Coronary artery (tissue), 2 donors: ENCODE results near the gene MED22.
"Not testable (repeated sequence)": the region's sequence is repeated elsewhere in the genome, so short reads cannot be mapped to it uniquely, and the experiment has no call there.

Experiments used
- DNase-seq: peaks from one replicate; pipeline ENCODE4 v3.0.0-alpha.2; 2017; ENCODE audit warnings: low spot score
- H3K27ac ChIP-seq, 2 donors: fragments of 200-600 bp; sonication (generic); one replicate each; pipeline ENCODE4 v1.5.1; 2016 to 2019
- H3K4me3 ChIP-seq: fragments of 200-600 bp; sonication (generic); 2 replicates; pipeline ENCODE4 v1.5.1; 2016; ENCODE audit warnings: mild to moderate bottlenecking, moderate library complexity
- CTCF ChIP-seq: fragments of 200-600 bp; sonication (generic); IDR thresholded peaks from one replicate; pipeline ENCODE4 v1.5.1; 2019; ENCODE audit warnings: antibody characterized with exemption

Gene MED22

DNA sequence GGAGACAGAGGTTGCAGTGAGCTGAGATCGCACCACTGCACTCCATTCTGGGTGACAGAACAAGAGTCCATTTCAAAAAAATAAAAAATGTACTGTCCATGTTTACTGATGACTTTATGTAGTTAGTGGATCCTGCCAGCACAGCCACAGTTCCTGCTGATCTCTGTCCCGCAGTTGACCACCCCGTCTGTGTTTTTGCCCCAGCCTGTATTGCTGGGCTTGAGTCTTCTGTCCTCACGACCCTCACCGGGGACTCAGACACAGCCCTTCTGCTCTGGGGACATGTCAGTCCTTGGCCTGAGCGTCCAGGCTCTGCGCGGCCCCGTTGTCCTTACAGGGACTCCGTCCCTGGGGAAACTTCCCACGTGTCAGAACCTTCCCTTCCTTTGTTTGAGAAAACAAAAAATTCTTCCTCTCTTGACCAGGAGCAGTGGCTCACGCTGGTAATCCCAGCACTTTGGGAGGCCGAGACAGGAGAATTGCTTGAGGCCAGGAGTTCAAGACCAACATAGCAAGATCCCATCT lies 26.5 kb downstream of the MED22 start:
- no peak for TF ChIP-seq CTCF
- no peak overlapping the region for H3K4me3 ChIP-seq
- DNase-seq, result no peak
- H3K27ac ChIP-seq, result no peak overlapping the region

GRCh38 chr9:133320421-133320881 lies 27.5 kb downstream of the MED22 start:
- Histone ChIP-seq H3K27ac (no peak overlapping the region), H3K4me3 (no peak overlapping the region)
- DNase-seq, result no peak
- TF ChIP-seq CTCF, result no peak

- not testable (repeated sequence) for DNase-seq, H3K27ac ChIP-seq, H3K4me3 ChIP-seq
These were observed 30.4 kb downstream of the MED22 start for GRCh38 chr9:133317551-133317950.

- DNase-seq, result no peak
- no peak overlapping the region for H3K27ac ChIP-seq
These were observed 31.9 kb downstream of the MED22 start for GRCh38 chr9:133315997-133316396.

GRCh38 chr9:133309608-133310007 lies 38.3 kb downstream of the MED22 start:
- TF ChIP-seq CTCF, result no peak
- no peak for DNase-seq
- Histone ChIP-seq H3K4me3 (no peak overlapping the region), H3K27ac (no peak overlapping the region)

More at GRCh38 chr9:133315997-133316396, 31.9 kb downstream of the MED22 start:
- no peak for TF ChIP-seq CTCF
- H3K4me3 ChIP-seq, result no peak overlapping the region

DNA sequence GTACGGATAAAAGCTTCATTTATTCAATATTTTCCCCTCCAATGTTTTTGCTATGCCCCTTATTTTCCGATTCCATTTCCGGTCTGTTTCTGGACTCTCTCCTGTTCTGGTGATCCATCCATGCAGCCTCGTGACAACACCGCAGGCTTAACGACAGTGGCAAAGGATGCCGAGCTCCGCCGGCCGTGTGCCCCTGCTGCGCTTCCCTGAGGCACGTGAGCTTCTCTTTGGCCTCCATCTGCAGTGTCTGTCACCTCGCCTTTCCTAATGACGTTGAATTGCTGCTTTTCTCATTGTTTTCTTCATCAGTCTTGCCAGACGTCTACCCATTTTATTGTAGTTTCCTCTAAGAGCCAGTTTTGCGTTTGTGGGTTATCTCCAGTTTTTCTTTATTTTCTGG lies 40.6 kb downstream of the MED22 start:
- Histone ChIP-seq H3K4me3 (no peak overlapping the region), H3K27ac (no peak overlapping the region)
- no peak for DNase-seq
- TF ChIP-seq CTCF, result no peak

- no peak for DNase-seq
These were observed 41.4 kb downstream of the MED22 start for GRCh38 chr9:133306242-133307204.

More at GRCh38 chr9:133306242-133307204, 41.4 kb downstream of the MED22 start:
- Histone ChIP-seq H3K4me3 (no peak overlapping the region), H3K27ac (no peak overlapping the region)
- TF ChIP-seq CTCF, result no peak
